ENCODE measurements around the gene CD93.

CD93 gene

GRCh38 chr20:23086056-23086566 is at the start of gene CD93:
CD93 (minus strand) TSS chr20:23086324; CDS start chr20:23086192, 132 bp downstream.
- peak; percentile 21 for DNase-seq

GRCh38 chr20:23133560-23133998 is 47.5 kb upstream of the CD93 start:
- DNase-seq, result no peak

GRCh38 chr20:23132930-23133559 is 46.9 kb upstream of the CD93 start:
- no peak for DNase-seq

GRCh38 chr20:23132293-23132929 is 46.3 kb upstream of the CD93 start:
- DNase-seq, result no peak

GRCh38 chr20:23131766-23132165 is 45.6 kb upstream of the CD93 start:
- no peak for DNase-seq

GRCh38 chr20:23130622-23131140 is 44.6 kb upstream of the CD93 start:
- DNase-seq, result no peak

- DNase-seq, result no peak
Measured at GRCh38 chr20:23129891-23130621, 43.9 kb upstream of the CD93 start.

GRCh38 chr20:23129266-23129665 is 43.1 kb upstream of the CD93 start:
- no peak for DNase-seq

GRCh38 chr20:23128461-23129125 is 42.5 kb upstream of the CD93 start:
- DNase-seq, result no peak

GRCh38 chr20:23127506-23128279 is 41.6 kb upstream of the CD93 start:
- no peak for DNase-seq

- no peak for DNase-seq
Measured at GRCh38 chr20:23126281-23127061, 40.3 kb upstream of the CD93 start.

GRCh38 chr20:23125625-23126191 is 39.6 kb upstream of the CD93 start:
- DNase-seq, result no peak

- DNase-seq, result no peak
Measured at GRCh38 chr20:23125159-23125558, 39.0 kb upstream of the CD93 start.

- no peak for DNase-seq
Measured at GRCh38 chr20:23123886-23124285, 37.8 kb upstream of the CD93 start.

GRCh38 chr20:23122796-23123655 is 36.9 kb upstream of the CD93 start:
- no peak for DNase-seq

- DNase-seq, result no peak
Measured at GRCh38 chr20:23122321-23122720, 36.2 kb upstream of the CD93 start.

GRCh38 chr20:23121751-23122320 is 35.7 kb upstream of the CD93 start:
- no peak for DNase-seq

GRCh38 chr20:23120936-23121750 is 35.0 kb upstream of the CD93 start:
- DNase-seq, result no peak

- no peak for DNase-seq
Measured at GRCh38 chr20:23120261-23120660, 34.1 kb upstream of the CD93 start.

Measured in stimulated activated CD4-positive, alpha-beta T cell treated with anti-CD3 and anti-CD28 coated beads, Interleukin-1b, Interleukin-23, amount 100 ng/mL, for 48 hours (primary cell).